ENCODE measurements around the gene KAT14.
"Not testable (repeated sequence)": the region's sequence is repeated elsewhere in the genome, so short reads cannot be mapped to it uniquely, and the experiment has no call there.

Gene KAT14

GRCh38 chr20:18154342-18154741, 16.7 kb downstream of the KAT14 start:
- no peak for DNase-seq (ENCODE audit: extremely low spot score, insufficient read length, low read depth)
- no peak for FAIRE-seq

- FAIRE-seq (no peak), DNase-seq (ENCODE audit: extremely low spot score, insufficient read length, low read depth) (no peak)
Measured at GRCh38 chr20:18156045-18156444, 18.4 kb downstream of the KAT14 start.

- FAIRE-seq = no peak
Measured at GRCh38 chr20:18164356-18164755, 26.7 kb downstream of the KAT14 start.

GRCh38 chr20:18165553-18165952, 27.9 kb downstream of the KAT14 start:
- DNase-seq (ENCODE audit: extremely low spot score, insufficient read length, low read depth) = no peak

More at GRCh38 chr20:18164356-18164755, 26.7 kb downstream of the KAT14 start:
- DNase-seq (ENCODE audit: extremely low spot score, insufficient read length, low read depth) = no peak

GRCh38 chr20:18166241-18166881, 28.7 kb downstream of the KAT14 start:
- no peak for FAIRE-seq

More at GRCh38 chr20:18165553-18165952, 27.9 kb downstream of the KAT14 start:
- no peak for FAIRE-seq

DNA sequence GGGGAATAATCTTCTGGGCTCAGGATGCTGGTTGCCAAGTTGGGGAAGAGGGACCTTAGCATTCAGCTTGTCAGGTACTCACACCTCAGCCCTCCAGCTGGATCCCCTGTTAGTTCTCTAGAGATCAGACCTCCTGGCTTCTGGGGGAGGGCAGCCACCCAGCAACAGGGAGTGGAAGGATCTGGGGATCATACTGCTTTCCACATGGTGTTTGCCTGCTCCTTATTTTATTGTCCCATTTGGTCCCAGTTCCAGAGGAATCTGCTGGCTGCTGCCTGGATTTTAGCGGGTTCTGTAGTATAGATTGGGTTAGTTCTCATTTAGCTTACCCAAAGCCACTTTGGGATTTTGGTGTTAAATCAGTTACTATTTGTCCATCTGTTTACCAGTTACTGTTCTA, 29.3 kb downstream of the KAT14 start:
- FAIRE-seq = no peak
- DNase-seq (ENCODE audit: extremely low spot score, insufficient read length, low read depth) = no peak

More at GRCh38 chr20:18166241-18166881, 28.7 kb downstream of the KAT14 start:
- no peak for DNase-seq (ENCODE audit: extremely low spot score, insufficient read length, low read depth)

- DNase-seq (ENCODE audit: extremely low spot score, insufficient read length, low read depth) (no peak), FAIRE-seq (no peak)
Measured at GRCh38 chr20:18172379-18172778, 34.7 kb downstream of the KAT14 start.

DNA sequence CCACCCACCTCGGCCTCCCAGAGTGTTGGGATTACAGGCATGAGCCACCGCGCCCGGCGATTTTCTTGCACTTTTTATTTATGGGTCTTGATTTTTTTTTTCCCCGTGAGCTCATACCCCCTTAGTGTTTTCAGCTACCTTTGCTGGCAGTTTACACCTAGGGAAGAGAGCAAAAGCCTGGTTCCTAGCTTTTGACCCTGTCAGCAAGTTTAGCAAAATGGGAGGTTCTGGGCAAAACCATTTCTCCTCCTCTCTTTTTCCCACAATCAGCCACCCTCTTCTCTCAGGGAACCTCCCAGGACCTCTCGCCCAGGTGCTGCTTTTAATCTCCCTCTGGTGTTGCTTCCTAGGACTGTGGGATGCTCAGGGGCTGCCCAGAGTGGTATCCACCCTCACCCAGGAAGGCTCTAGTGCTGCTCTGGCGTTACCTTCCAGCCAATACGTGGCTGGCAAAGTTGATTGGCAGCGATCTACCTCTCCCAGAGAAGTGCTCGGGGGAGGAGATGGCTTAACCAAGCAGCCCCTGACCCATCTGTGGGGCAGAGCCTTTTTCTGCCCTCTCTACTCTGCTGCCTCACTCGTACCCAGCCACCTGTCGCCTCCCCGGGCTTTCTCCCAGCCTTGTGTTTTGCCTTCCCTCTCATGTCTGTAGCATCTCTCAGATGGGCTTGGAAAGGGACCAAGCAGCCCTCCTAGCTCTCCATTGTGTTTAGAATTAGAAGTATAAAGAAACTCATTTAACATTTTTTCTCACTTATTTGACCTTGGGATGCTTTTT, 37.4 kb downstream of the KAT14 start:
- FAIRE-seq (no peak), DNase-seq (ENCODE audit: extremely low spot score, insufficient read length, low read depth) (no peak)

DNA sequence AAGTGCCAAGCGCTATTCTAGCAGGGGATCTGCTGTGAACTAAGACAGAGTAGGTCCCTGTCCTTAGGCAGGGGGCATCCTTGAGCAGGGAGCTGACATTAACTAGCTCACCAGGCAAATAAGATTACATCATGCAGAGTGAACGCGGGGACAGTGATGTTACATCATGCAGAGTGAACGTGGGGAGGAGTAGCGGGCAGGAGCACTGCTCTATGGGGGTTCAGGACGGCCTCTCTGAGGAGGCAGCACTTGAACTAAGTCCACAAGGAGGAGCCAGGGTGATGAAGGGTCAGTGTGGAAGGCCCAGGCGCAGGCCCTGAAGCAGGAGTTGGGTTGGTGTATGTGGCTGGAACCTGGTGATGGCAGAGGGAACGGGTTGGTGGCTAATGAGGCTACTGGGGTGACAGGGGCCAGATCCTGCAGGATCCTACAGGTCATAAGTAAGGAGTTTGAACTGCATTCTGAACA, 38.7 kb downstream of the KAT14 start:
- no peak for DNase-seq (ENCODE audit: extremely low spot score, insufficient read length, low read depth)

DNA sequence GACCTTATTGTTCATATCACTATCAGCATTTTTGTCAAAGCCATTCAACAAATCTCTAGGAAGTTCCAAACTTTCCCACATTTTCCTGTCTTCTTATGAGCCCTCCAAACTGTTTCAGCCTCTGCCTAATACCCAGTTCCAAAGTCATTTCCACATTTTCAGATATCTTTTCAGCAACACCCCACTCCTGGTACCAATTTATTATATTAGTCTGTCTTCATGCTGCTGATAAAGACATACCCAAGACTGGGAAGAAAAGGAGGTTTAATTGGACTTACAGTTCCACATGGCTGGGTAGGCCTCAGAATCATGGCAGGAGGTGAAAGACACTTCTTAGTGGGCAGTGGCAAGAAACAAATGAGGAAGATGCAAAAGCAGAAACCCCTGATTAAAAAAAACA, 42.7 kb downstream of the KAT14 start:
- DNase-seq (ENCODE audit: extremely low spot score, insufficient read length, low read depth); FAIRE-seq: not testable (repeated sequence)

More for the DNA sequence above, 38.7 kb downstream of the KAT14 start:
- no peak for FAIRE-seq

GRCh38 chr20:18180815-18181214, 43.2 kb downstream of the KAT14 start:
- no peak for FAIRE-seq
- DNase-seq (ENCODE audit: extremely low spot score, insufficient read length, low read depth) = no peak

GRCh38 chr20:18187020-18187419, 49.4 kb downstream of the KAT14 start:
- FAIRE-seq = no peak
- no peak for DNase-seq (ENCODE audit: extremely low spot score, insufficient read length, low read depth)

DNA sequence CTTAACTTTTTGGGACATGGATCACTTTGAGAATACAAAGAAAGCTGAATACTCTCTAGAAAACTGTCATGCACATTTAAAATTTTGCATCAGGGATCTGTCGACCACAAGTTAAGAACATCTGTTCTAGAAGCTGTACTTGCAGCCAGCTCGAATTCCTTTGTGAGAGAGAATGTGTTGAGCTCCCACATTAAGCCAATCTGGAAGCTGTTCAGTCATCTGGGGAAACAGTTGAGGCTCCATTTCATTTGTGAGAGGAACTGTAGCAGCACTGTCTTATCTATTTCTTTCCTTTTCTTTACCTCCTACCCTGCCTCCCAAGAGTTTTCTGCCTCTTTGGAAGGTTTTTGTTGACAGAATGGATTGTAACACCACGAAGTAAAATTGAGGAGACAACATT, 50.8 kb downstream of the KAT14 start:
- DNase-seq (ENCODE audit: extremely low spot score, insufficient read length, low read depth) (no peak), FAIRE-seq (no peak)

- DNase-seq (ENCODE audit: extremely low spot score, insufficient read length, low read depth) = no peak
- FAIRE-seq = no peak
Measured at GRCh38 chr20:18190338-18191233, 52.9 kb downstream of the KAT14 start.

- DNase-seq (ENCODE audit: extremely low spot score, insufficient read length, low read depth) (no peak), FAIRE-seq (no peak)
Measured at GRCh38 chr20:18191306-18191705, 53.6 kb downstream of the KAT14 start.

GRCh38 chr20:18194461-18194860, 56.8 kb downstream of the KAT14 start:
- FAIRE-seq; DNase-seq (ENCODE audit: extremely low spot score, insufficient read length, low read depth): not testable (repeated sequence)

GRCh38 chr20:18195931-18196330, 58.3 kb downstream of the KAT14 start:
- DNase-seq (ENCODE audit: extremely low spot score, insufficient read length, low read depth) (no peak), FAIRE-seq (no peak)

DNA sequence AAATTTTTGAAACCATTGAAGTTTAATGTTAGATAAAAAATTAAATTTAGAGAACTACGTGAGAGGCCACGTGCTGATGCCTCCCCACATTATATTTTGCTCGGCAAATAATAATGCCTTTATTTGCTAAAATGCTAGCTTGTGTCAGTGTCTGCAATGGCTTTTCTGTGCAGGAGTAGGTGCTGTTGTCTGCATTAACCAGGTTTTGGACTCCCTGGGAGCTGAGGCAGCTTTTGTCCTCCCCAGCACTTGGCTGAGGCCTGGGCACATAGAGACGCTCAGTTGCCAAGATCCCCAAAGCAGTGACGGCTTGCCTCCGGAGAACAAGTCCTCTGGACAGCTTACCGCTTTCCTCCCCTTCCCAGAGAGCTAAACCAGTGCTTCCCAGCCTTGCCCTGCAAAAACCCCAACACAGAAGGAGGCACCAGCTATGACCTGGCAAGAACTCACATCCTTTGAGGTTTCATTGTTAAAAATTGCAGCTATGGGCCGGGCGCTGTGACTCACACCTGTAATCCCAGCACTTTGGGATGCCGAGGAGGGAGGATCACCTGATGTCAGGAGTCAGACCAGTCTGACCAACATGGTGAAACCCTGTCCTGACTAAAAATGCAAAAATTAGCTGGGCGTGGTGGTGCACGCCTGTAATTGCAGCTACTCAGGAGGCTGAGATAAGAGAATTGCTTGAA, 59.9 kb downstream of the KAT14 start:
- no peak for DNase-seq (ENCODE audit: extremely low spot score, insufficient read length, low read depth)

DNA sequence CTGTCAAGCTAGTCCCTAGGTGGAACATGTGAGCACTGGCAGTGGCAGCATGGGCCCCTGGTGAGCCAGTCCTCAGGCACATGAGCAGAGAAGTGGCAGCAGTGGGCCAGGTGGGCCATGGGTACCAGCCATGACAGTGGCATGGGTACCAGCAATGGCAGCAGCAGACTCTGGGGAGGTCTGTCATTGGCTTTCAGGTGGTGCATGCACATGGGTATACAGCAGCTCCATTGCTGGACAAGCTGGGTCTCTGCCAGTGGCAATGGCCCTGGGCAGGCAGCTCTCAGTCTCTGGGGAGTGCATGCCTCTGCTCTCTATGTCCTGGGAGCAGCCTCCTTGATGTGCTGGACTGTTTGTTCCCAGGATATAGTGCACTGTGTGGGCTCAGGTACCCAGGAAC, 65.3 kb downstream of the KAT14 start:
- no peak for DNase-seq (ENCODE audit: extremely low spot score, insufficient read length, low read depth)
- no peak for FAIRE-seq

More for the DNA sequence above, 59.9 kb downstream of the KAT14 start:
- FAIRE-seq = no peak

DNA sequence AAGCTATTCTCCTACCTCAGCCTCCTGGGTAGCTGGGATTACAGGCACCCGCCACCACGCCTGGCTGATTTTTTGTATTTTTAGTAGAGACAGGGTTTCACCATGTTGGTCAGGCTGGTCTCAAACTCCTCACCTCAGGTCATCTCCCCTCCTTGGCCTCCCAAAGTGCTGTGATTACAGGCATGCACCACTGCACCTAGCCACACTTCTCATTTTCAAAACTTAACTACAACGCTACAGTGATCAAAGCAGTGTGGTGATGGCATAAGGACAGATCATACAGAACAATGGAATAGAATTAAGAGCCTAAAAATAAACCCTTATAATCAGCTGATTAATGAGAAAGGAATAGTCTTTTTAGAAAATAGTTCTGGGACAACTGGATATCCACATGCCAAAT, 66.0 kb downstream of the KAT14 start:
- FAIRE-seq; DNase-seq (ENCODE audit: extremely low spot score, insufficient read length, low read depth): not testable (repeated sequence)

All from GM18507 (cell line).